Hepatocyte (in vitro differentiated cells): ENCODE data around the gene KRTAP12-2.

ENCODE experiments used
- EZH2 ChIP-seq: fragments of 200-600 bp; sonication (generic); IDR thresholded peaks from 2 replicates; pipeline ENCODE4 v1.6.1; 2016; ENCODE audit warnings: antibody characterized with exemption, mild to moderate bottlenecking, borderline replicate concordance
- EZH2phosphoT487 ChIP-seq: fragments of 200-600 bp; sonication (generic); IDR thresholded peaks from one replicate; pipeline ENCODE4 v1.6.1; 2018; ENCODE audit warnings: antibody characterized with exemption, mild to moderate bottlenecking, low read depth, moderate library complexity; ENCODE audit not compliant: unreplicated experiment, severe bottlenecking
- TF ChIP-seq, protein P1 (sequence below): fragments of 200-600 bp; sonication (generic); IDR thresholded peaks from 2 replicates; pipeline ENCODE4 v1.5.1; 2016; ENCODE audit warnings: antibody characterized with exemption, mild to moderate bottlenecking; ENCODE audit not compliant: poor library complexity

DNA sequence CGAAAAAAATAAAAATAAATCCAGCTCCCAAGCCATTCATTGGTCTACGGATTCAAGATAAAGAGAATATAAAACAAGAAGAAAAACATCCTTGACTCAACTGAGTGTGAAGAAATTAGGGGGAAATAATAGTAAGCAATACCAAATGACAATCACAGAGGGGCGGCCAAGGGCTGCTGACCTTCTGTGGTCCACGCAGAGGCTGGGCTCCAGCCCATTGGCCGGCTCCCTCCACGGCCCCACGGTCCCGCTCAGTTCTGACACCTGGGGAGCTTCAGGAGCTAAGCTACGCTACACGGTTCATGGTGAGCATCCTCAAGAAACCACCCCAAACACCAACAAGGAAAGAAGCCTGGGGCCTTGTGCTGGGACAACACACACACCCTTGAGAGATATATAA lies 29.8 kb upstream of the KRTAP12-2 start:
- TF ChIP-seq EZH2 (no peak), EZH2phosphoT487 (no peak)
- TF ChIP-seq, protein P1, sequence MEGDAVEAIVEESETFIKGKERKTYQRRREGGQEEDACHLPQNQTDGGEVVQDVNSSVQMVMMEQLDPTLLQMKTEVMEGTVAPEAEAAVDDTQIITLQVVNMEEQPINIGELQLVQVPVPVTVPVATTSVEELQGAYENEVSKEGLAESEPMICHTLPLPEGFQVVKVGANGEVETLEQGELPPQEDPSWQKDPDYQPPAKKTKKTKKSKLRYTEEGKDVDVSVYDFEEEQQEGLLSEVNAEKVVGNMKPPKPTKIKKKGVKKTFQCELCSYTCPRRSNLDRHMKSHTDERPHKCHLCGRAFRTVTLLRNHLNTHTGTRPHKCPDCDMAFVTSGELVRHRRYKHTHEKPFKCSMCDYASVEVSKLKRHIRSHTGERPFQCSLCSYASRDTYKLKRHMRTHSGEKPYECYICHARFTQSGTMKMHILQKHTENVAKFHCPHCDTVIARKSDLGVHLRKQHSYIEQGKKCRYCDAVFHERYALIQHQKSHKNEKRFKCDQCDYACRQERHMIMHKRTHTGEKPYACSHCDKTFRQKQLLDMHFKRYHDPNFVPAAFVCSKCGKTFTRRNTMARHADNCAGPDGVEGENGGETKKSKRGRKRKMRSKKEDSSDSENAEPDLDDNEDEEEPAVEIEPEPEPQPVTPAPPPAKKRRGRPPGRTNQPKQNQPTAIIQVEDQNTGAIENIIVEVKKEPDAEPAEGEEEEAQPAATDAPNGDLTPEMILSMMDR: no peak
